NT2/D1 (cell line): Measurements from ENCODE around the gene TSC22D2.
"Not testable (repeated sequence)": the region's sequence is repeated elsewhere in the genome, so short reads cannot be mapped to it uniquely, and the experiment has no call there.

Experiments
- DNase-seq: peaks from one replicate; pipeline ENCODE4 v3.0.0-alpha.2; 2011; ENCODE audit warnings: low read depth, low spot score
- H3K27me3 ChIP-seq: 2 replicates; pipeline ENCODE4 v1.6.0; 2011; ENCODE audit warnings: mild to moderate bottlenecking; ENCODE audit not compliant: insufficient read length, insufficient read depth
- H3K36me3 ChIP-seq: 2 replicates; pipeline ENCODE4 v1.6.1; 2011; ENCODE audit warnings: mild to moderate bottlenecking, low read length, mixed read lengths; ENCODE audit not compliant: insufficient read depth, insufficient read length
- H3K4me1 ChIP-seq: 2 replicates; pipeline ENCODE4 v1.5.1; 2011; ENCODE audit not compliant: insufficient read depth, insufficient read length
- H3K4me3 ChIP-seq: 2 replicates; pipeline ENCODE4 v1.5.1; 2011; ENCODE audit warnings: low read depth; ENCODE audit not compliant: insufficient read length
- H3K9ac ChIP-seq: 2 replicates; pipeline ENCODE4 v1.6.0; 2011; ENCODE audit warnings: low read depth; ENCODE audit not compliant: insufficient read length
- H3K9me3 ChIP-seq: 2 replicates; pipeline ENCODE4 v1.5.1; 2011; ENCODE audit warnings: mild to moderate bottlenecking, low read length; ENCODE audit not compliant: insufficient read depth
- SUZ12 ChIP-seq: IDR thresholded peaks from 2 replicates; pipeline ENCODE4 v1.6.1; 2011; ENCODE audit not compliant: insufficient read length, insufficient read depth; ENCODE audit errors: extremely low read depth
- YY1 ChIP-seq: IDR thresholded peaks from 2 replicates; pipeline ENCODE4 v1.6.1; 2011; ENCODE audit not compliant: insufficient read length, insufficient read depth
- ZNF274 ChIP-seq: IDR thresholded peaks from 2 replicates; pipeline ENCODE4 v1.6.1; 2011; ENCODE audit warnings: mild to moderate bottlenecking, low read depth, low read length

TSC22D2 gene

DNA sequence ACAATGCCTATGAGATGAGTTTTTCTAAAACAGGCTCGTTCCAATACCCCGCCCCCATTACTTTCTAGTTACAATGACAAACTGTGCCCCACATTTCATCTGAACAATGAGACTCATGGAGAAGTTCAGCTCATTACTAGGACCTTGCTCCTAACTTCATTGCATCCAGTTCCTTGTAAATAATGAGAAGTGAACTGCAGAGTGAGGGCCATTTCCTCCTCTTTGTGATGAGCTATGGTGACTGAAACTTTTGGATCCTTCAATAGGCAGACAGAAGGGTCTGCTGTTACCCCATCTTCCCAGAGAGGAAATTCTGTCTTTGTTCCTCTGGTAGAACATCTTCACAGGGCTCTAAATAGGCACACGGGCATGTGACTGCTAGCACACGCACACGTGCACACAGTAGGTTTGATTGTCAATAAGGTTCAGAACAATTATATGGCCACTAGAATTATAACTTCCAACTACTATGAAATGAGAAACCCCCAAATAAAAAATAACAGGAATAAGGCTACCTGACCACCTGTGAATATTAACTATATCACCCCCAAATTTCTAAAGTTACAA, 86.4 kb downstream of the TSC22D2 start:
- Histone ChIP-seq H3K27me3 (no peaks in the 10 kb centered on the region), H3K36me3 (no peaks in the 10 kb centered on the region), H3K9ac (no peak overlapping the region), H3K4me3 (no peak overlapping the region), H3K4me1 (no peaks in the 10 kb centered on the region), H3K9me3 (no peaks in the 10 kb centered on the region)
- DNase-seq = no peak
- TF ChIP-seq YY1 (no peak), SUZ12 (no peak), ZNF274 (no peak)

DNA sequence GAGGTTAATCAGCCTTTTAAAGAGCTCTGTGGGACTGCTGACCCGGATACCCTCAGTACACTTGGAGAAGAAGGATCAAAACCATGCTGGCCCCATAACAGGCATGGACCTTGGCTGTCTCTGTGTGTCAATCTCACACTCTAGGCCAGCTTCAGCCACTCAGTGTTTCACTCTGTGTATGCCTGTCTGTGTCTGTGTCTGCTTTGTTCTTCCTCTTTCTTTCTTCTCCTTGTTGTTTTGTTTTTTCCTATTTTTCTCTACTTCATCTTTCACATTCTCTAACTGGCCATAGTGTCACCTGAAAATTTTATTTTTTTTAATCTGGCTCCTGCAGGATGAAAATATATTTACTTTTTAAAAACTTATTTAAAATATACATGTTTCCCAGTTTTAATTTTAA, 87.1 kb downstream of the TSC22D2 start:
- no peak for DNase-seq
- H3K36me3 ChIP-seq = no peaks in the 10 kb centered on the region
- no peaks in the 10 kb centered on the region for H3K4me1 ChIP-seq
- H3K9me3 ChIP-seq = 0 out of 2 replicates have a peak, but pooled peaks cover under 1% of the 10 kb centered on the region
- no peak for TF ChIP-seq SUZ12
- no peak for TF ChIP-seq YY1
- no peak for TF ChIP-seq ZNF274
- no peaks in the 10 kb centered on the region for H3K27me3 ChIP-seq
- H3K4me3 ChIP-seq = no peak overlapping the region
- no peak overlapping the region for H3K9ac ChIP-seq

GRCh38 chr3:150495563-150496168, 87.6 kb downstream of the TSC22D2 start:
- no peak overlapping the region for H3K9ac ChIP-seq
- peaks cover 5% of the 10 kb centered on the region; the same call in 1 of the 2 replicates for H3K9me3 ChIP-seq
- no peaks in the 10 kb centered on the region for H3K27me3 ChIP-seq
- no peaks in the 10 kb centered on the region for H3K4me1 ChIP-seq
- H3K36me3 ChIP-seq = no peaks in the 10 kb centered on the region
- no peak overlapping the region for H3K4me3 ChIP-seq
- no peak for DNase-seq
- TF ChIP-seq ZNF274 (no peak), YY1 (no peak), SUZ12 (no peak)

DNA sequence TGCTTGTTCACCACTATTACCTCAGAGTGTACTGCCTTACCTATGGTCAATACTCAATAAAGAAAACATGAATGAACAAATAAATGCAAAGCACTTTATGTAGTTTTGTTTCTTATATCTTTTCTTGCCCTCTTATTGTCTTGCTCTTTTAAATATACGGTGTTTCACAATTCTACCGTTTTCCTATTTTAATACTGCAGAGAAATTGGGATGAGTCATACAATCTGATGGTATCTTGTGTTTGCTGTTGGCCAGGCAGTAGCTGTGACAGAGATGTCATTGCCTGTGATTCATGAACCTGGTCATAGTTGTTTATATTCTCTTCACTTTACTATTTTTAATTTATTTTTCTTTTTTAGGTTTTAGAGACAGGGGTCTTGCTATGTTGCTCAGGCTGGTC, 89.9 kb downstream of the TSC22D2 start:
- no peaks in the 10 kb centered on the region for H3K36me3 ChIP-seq
- H3K9ac ChIP-seq = no peak overlapping the region
- TF ChIP-seq ZNF274 (no peak), YY1 (no peak), SUZ12 (no peak)
- no peaks in the 10 kb centered on the region for H3K27me3 ChIP-seq
- no peak overlapping the region for H3K4me3 ChIP-seq
- no peaks in the 10 kb centered on the region for H3K4me1 ChIP-seq
- peaks cover 17% of the 10 kb centered on the region; the same call in 1 of the 2 replicates for H3K9me3 ChIP-seq
- DNase-seq = no peak

GRCh38 chr3:150500960-150501359, 92.9 kb downstream of the TSC22D2 start:
- peaks cover 17% of the 10 kb centered on the region; the same call in 1 of the 2 replicates for H3K9me3 ChIP-seq
- DNase-seq, H3K9ac ChIP-seq, H3K36me3 ChIP-seq, H3K27me3 ChIP-seq, H3K4me1 ChIP-seq, H3K4me3 ChIP-seq: not testable (repeated sequence)

DNA sequence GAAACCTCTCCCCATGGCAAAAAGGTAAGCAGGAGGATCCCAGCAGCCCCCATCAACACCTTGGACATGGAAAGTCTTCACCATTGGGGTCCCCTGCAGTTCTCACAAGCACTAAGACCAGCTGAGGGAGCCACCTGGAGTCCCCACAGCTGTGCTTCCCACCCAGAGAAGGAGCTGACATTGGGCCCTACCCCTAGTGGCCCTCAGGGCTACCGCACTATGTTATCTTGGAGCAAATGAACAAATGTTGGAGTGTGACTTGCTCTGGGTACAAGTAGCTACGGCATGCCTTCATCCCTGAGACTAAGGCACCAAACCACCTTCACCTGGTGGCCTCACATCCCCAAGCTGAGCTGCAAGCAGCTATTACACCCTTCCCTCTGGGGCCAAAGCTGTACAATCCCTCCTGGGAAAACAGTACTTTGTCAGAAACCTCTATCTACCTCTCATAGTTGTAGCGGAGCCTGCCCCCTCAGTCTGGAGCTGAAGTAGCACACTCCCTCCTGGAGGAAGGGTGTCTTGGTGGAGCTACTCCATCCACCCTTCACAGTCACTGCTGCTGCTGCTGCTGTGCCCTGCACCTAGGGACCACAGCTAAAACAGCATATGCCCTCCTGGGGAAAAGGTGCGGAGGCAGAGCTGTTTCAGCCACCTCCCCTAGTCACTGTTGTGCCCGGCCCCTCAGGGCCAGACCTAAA, 95.5 kb downstream of the TSC22D2 start:
- DNase-seq = no peak
- H3K9ac ChIP-seq = no peak overlapping the region

DNA sequence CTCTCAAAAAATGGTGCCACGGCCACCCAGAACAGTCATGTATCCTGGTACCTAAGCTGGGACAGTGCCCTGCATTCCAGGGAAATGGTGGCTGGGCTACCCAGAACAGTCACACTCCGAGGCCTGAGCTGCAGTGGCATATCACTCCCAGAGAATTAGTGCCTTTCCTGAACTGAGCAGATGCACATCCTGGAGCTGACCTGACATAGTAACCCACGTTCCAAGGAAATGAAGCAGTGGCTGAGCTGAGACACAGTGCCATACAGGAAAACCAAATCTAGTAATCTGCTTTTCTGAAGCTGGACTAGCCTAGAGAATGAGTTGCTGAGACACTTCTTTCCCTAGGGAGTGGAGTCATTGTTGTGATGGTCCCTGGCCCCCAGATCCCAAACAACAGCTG, 96.4 kb downstream of the TSC22D2 start:
- Histone ChIP-seq H3K9ac (no peak overlapping the region), H3K4me3 (no peak overlapping the region), H3K27me3 (no peaks in the 10 kb centered on the region), H3K9me3 (peaks cover 17% of the 10 kb centered on the region), H3K36me3 (no peaks in the 10 kb centered on the region), H3K4me1 (no peaks in the 10 kb centered on the region)
- DNase-seq = no peak
- TF ChIP-seq ZNF274 (no peak), SUZ12 (no peak), YY1 (no peak)

More for the DNA sequence above, 95.5 kb downstream of the TSC22D2 start:
- no peak overlapping the region for H3K4me3 ChIP-seq
- no peaks in the 10 kb centered on the region for H3K4me1 ChIP-seq
- TF ChIP-seq YY1 (no peak), ZNF274 (no peak), SUZ12 (no peak)
- H3K27me3 ChIP-seq = no peaks in the 10 kb centered on the region
- peaks cover 17% of the 10 kb centered on the region for H3K9me3 ChIP-seq
- H3K36me3 ChIP-seq = no peaks in the 10 kb centered on the region
